HG03442 (cell line): ENCODE measurements around the gene P2RY8.
"Not testable (repeated sequence)": the region's sequence is repeated elsewhere in the genome, so short reads cannot be mapped to it uniquely, and the experiment has no call there.

Experiments used
- ATAC-seq: cut with Tn5 transposase; IDR thresholded peaks from one replicate; pipeline ENCODE4 v1.9.1; 2021; ENCODE audit warnings: mild to moderate bottlenecking, moderate library complexity; ENCODE audit not compliant: unreplicated experiment

The P2RY8 gene

GRCh38 chrX:1466232-1466661, 70.7 kb downstream of the P2RY8 start:
- no peak for ATAC-seq

DNA sequence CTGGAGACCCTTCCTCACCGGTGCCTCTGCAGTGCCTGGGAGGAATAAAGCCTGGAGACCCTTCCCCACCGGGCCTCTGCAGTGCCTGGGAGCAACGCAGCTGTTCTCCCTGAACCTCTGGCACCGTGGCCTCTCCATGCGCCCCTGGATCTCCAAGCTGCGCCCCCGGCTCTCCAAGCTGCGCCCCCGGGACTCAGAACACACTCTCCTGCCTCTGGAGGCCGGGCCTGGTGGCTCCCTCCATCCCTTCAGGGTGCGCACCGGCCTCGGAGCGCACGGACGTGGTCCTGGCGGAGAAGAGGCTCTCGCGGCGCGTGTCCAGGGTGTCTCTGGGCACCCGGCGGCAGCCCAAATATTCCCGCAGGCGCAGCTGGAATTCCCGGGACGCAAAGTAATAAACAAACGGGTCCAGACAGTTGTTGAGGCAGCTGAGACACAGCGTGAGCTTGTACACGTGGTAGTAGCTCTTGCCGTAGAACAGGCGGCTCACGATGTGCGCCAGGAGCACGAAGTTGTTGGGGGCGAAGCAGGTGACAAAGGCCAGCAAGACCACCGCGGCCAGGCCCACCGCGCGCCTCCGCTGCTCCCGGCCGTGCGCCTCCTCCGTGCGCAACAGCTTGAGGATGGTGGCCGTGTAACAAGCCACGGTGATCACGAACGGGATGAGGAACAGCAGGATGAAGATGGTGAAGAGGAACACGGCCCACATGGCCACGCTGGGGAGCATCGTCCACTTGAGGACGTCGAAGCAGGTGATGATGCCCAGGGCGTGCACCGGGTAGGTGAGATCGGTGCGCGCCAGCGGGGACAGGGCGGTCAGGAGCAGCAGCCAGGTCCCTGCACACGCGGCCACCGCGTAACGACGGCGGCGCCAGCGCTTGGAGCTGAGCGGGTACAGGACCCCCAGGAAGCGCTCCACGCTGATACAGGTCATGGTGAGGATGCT, 71.4 kb downstream of the P2RY8 start:
- ATAC-seq = no peak

- no peak for ATAC-seq
Measured at GRCh38 chrX:1464971-1465285, 72.1 kb downstream of the P2RY8 start.

- ATAC-seq = no peak
Measured at GRCh38 chrX:1464041-1464970, 72.7 kb downstream of the P2RY8 start.

DNA sequence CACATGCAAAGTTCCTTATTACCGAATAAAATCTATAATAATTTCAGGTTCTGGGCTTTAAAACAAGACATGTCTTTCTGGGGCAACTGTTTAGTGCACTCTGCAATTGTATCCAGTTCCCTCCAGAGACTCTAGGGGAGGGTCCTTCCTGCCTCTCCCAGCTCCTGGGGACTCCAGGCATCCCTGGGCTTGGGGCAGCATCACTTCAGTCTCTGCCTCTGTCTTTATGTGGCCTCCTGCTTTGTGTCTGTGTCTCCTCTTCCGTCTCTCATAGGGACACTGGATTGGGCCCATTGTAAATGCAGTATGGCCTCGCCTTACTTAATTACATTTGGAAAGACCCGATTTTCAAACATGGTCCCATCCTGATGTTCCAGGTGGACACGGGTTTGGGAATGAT, 73.4 kb downstream of the P2RY8 start:
- no peak for ATAC-seq

GRCh38 chrX:1462596-1463251, 74.3 kb downstream of the P2RY8 start:
- ATAC-seq = no peak

- ATAC-seq = no peak
Measured at GRCh38 chrX:1462110-1462509, 74.9 kb downstream of the P2RY8 start.

DNA sequence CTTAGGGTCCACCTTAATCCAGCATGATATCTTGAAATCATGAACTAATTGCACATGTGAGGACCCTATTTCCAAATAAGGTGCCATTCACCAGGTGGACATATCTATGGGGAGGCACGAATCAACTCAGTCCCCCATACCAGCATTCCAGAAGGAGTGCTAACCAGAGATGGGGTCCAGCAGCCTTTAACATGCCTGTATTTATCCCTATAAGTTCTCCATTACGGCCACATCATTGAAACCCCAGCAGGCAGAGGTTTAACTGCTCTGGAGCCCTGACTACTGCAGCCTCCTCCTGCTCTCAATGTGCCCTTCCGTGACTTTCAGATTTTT, 81.1 kb downstream of the P2RY8 start:
- no peak for ATAC-seq

DNA sequence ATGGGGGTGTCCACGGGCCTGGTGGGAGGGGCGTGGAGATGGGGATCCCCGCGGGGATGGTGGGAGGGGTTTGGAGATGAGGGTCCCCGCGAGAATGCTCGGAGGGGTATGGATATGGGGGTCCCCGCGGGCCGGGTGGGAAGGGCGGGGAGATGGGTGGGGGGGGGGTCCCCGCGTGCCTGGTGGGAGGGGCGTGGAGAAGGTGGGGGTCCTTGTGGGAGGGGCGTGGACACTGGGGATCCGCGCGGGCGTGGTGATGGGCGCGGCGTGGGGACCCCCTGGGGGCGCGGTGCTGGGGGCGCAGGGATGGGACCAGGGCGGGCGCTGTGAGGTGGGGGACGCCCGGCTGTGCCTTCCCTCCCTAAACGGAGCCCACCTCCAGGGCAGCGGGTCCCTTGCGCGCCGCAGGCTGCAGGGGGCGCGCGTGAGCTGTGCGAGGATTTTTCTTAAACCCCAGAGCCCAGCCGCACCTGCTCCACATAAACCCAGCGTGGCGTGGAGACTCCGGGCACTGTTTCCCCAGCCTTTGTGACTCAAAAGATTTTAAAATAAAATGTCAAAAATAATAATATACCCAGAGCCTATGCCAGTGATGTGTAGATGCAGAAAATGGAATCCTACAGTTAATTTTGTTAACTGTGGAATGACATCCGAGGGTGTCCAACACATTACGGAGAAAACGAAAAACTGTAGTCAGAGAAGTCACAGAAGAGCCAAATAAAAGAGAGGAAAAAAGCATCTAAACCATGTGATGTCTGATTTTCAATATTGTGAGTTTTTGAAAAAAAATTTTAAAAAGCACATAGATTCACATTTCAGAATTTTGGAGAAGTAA, 82.8 kb downstream of the P2RY8 start:
- peak; percentile 45 for ATAC-seq

DNA sequence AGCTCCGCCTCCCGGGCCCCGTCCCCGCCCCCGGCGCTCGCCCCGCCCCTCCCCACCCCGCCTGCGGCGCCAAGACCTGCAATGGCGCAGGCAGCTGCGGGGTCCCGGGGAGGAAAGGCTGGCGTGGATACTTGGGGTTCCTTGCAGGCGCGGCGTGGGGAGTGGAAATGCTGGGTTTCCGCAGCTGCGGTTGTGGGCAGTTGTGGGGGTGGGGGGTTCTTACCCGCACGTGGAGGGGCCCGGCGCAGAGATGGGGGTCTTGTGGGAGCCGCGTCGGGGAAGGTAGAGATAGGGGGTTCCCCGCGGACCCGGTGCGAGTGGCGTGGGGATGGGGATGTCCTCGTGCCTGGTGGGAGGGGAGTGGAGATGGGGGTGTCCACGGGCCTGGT, 83.6 kb downstream of the P2RY8 start:
- ATAC-seq = peak; percentile 1

DNA sequence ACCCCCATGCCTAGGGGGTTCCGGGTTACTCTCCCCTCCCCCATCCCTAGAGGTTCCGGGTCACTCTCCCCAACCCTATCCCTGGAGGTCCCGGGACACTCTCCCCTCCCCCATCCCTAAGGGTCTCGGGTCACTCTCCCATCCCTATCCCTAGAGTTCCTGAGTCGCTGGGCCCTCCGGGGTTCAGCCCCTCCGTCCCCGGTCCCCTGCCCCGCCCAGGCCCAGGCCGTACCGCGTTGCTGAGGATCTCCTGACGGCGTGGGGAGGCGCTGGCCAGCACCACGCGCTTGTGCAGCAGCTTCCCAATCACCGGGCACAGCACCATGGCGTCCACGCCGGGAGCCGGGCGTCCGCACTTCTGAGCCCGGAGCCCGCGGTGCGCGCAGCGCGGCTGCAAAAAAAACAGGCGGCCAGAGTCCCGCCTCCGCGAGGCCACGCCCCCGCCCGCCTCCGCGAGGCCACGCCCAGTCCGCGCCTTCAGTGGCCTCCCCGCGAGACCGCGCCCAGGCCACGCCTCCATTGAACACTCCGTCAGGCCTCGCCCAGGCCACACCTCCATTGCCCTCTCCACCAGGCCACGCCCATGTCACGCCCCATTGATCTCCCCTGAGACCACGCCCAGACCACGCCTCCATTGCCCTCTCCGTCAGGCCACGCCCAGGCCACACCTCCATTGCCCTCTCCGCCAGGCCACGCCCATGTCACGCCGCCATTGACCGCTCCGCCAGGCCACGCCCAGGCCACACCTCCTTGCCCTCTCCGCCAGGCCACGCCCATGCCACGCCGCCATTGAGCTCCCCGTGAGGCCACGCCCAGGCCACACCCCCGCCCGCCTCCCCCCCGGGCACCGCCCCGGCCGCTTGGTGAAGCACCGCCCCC, 84.2 kb downstream of the P2RY8 start, which contains the start of gene ASMTL:
ASMTL (minus strand) TSS at position 394 of the 879 bp plus-strand sequence; CDS start at position 325, 69 bp downstream.
- ATAC-seq = peak; percentile 76

DNA sequence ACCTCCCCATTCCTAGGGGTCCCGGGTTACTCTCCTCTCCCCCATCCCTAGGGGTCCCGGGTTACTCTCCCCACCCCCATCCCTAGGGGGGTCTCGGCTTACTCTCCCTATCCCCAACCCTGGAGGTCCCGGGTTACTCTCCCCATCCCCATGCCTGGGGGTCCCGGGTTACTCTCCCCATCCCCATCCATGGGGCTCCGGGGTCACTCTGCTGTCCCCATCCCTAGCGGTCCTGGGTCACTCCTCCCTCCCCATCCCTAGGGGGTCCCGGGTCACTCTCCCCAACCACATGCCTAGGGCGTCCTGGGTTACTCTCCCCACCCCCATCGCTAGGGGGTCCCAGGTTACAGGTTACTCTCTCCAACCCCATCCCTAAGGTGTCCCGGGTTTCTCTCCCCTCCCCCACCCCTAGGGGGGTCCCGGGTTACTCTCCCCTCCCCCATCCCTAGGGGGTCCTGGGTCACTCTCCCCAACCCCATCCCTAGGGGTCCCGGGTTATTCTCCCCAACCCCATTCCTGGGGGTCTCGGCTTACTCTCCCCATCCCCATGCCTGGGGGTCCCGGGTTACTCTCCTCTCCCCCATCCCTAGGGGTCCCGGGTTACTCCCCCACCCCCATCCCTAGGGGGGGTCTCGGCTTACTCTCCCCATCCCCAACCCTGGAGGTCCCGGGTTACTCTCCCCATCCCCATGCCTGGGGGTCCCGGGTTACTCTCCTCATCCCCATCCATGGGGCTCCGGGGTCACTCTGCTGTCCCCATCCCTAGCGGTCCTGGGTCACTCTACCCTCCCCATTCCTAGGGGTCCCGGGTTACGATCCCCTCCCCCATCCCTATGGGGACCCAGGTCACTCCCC, 85.1 kb downstream of the P2RY8 start:
- ATAC-seq = no peak

GRCh38 chrX:1451251-1451660, 85.7 kb downstream of the P2RY8 start:
- ATAC-seq = no peak

DNA sequence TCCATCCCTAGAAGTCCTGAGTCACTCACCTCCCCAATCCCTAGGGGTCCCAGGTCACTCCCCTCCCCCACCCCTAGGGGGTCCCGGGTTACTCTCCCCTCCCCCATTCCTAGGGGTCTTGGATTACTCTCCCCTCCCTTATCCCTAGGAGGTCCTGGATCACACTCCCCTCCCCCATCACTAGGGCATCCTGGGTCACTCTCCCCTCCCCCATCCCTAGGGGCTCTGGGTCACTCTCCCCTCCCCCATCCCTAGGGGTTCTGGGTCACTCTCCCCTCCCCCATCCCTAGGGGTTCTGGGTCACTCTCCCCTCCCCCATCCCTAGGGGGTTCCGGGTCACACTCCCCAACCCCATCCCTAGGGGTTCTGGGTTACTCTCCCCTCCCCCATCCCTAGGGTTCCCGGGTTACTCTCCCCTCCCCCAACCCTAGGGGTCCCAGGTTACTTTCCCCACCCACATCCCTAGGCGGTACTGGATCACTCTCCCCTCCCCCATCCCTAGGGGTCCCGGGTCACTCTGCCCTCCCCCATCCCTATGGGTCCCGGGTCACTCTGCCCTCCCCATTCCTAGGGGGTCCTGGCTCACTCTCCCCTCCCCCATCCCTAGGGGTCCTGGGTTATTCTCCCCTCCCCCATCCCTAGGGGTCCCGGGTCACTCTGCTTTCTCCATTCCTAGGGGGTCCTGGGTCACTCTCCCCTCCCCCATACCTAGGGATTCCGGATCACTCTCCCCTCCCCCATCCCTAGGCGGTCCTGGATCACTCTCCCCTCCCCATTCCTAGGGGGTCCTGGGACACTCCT, 86.4 kb downstream of the P2RY8 start:
- no peak for ATAC-seq

DNA sequence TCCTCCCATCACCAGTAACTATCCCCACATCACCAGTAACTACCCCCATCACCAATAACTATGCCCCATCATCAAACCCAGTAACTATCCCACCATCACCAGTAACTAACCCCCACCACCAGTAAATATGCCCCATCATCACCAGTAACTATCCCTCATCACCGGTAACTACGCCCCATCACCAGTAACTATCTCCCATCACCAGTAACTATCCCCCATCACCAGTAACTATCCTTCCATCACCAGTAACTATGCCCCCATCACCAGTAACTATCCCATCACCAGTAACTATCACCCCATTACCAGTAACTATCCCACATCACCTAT, 87.2 kb downstream of the P2RY8 start:
- no peak for ATAC-seq

GRCh38 chrX:1449036-1449822, 87.8 kb downstream of the P2RY8 start:
- ATAC-seq = no peak

- not testable (repeated sequence) for ATAC-seq
Measured at GRCh38 chrX:1448573-1449001, 88.4 kb downstream of the P2RY8 start.
